Measurements from ENCODE around the gene TAS1R1. TPM values are rescaled to one million over a fixed set of nuclear protein-coding genes. Genes with fewer than 3 reads are reported as not detected.
A peak's percentile ranks its signal among the peaks of the same experiment; 100 is the strongest.
"Not testable (repeated sequence)": the region's sequence is repeated elsewhere in the genome, so short reads cannot be mapped to it uniquely, and the experiment has no call there.

Gene TAS1R1
- total and polyA plus RNA-seq, 4 experiments from 2014 or later: not detected

- Histone ChIP-seq H3K9me3 (ENCODE audit: control insufficient read depth in 1 of 2, low read length in 2 of 2) (no peaks in the 10 kb centered on the region), H3K4me1 (ENCODE audit: insufficient read depth, low read length) (peaks cover 21% of the 10 kb centered on the region), H3K27ac (ENCODE audit: low read depth, low read length) (peak within 1 kb of the TSS; percentile 86), H3K4me3 (ENCODE audit: low read length in 2 of 2) (peak within 1 kb of the TSS; percentile 71 to 80), H3K36me3 (ENCODE audit: insufficient read depth, low read length) (peaks cover 10% of the 10 kb centered on the region), H3K27me3 (ENCODE audit: insufficient read depth, low read length) (no peaks in the 10 kb centered on the region)
- H3K27me3 Mint-ChIP-seq: no peaks in the 10 kb centered on the region
- peak within 1 kb of the TSS; percentile 35 to 88 (median 78) for H3K27ac Mint-ChIP-seq
- DNase-seq: peak; percentile 92 to 95 (median 94)
- no peaks in the 10 kb centered on the region for H3K9me3 Mint-ChIP-seq
- peaks cover 9% of the 10 kb centered on the region in 2 donors for H3K36me3 Mint-ChIP-seq
- ChIA-PET POLR2A (ENCODE audit: partially characterized antibody) (interaction anchor here (0.6 to 6.3 kb wide), 25 partner anchors 10 to 148 kb away, joined by 3 to 84 read pairs (median 5); partner anchors contain the start of genes DNAJC11, KLHL21, PHF13 and PLEKHG5), CTCF (ENCODE audit: partially characterized antibody) (interaction anchor here (0.6 to 9.3 kb wide), 33 partner anchors 8 to 348 kb away, joined by 3 to 86 read pairs (median 5); partner anchors contain the start of genes KLHL21, PLEKHG5, RNF207 and ZBTB48)
- peaks cover 2 to 20% (median 12%) of the 10 kb centered on the region in 4 donors for H3K4me1 Mint-ChIP-seq
- intact Hi-C loops (cut with micrococcal nuclease): loop anchor here (1.0 to 2.0 kb wide), 10 partner anchors 9 to 147 kb away; partner anchors contain the start of genes DNAJC11, KLHL21, PHF13 and ZBTB48
- H3K4me3 Mint-ChIP-seq: peak within 1 kb of the TSS; percentile 77 to 85 (median 81)
Measured at GRCh38 chr1:6554031-6554906, 838 bp upstream of the TAS1R1 start, which contains the start of gene NOL9. Gene NOL9, minus strand, starts transcription at chr1:6554513. Its CDS starts 11 bp downstream, at chr1:6554502.

GRCh38 chr1:6557597-6557996 lies 2.5 kb downstream of the TAS1R1 start:
- Histone ChIP-seq H3K27me3 (ENCODE audit: insufficient read depth, low read length) (no peaks in the 10 kb centered on the region), H3K27ac (ENCODE audit: low read depth, low read length) (no peak overlapping the region), H3K36me3 (ENCODE audit: insufficient read depth, low read length) (no peaks in the 10 kb centered on the region), H3K9me3 (ENCODE audit: control insufficient read depth in 1 of 2, low read length in 2 of 2) (no peaks in the 10 kb centered on the region), H3K4me3 (ENCODE audit: low read length in 2 of 2) (no peak overlapping the region), H3K4me1 (ENCODE audit: insufficient read depth, low read length) (peaks cover 19% of the 10 kb centered on the region)
- Mint-ChIP-seq H3K9me3 (no peaks in the 10 kb centered on the region), H3K27me3 (peaks cover 2 to 4% of the 10 kb centered on the region in 2 donors), H3K4me3 (no peak overlapping the region), H3K27ac (peak overlapping the region in 2 of 7 donors; percentile 43 to 46), H3K36me3 (no peaks in the 10 kb centered on the region), H3K4me1 (peaks cover 2 to 15% (median 9%) of the 10 kb centered on the region in 4 donors)
- intact Hi-C loops (cut with micrococcal nuclease): no loop called here
- CTCF ChIA-PET (ENCODE audit: partially characterized antibody): interaction anchor here (1.7 to 9.3 kb wide), 3 partner anchors 29 to 89 kb away, joined by 5 to 86 read pairs (median 42); partner anchors contain the start of gene PLEKHG5
- no peak for DNase-seq
- POLR2A ChIA-PET (ENCODE audit: partially characterized antibody): interaction anchor here (0.5 to 1.3 kb wide), 3 partner anchors 10 to 86 kb away, joined by 3 read pairs; no protein-coding TSS in a partner anchor

- H3K27me3 ChIP-seq (ENCODE audit: insufficient read depth, low read length); H3K4me3 Mint-ChIP-seq; H3K4me1 Mint-ChIP-seq; DNase-seq; H3K27ac ChIP-seq (ENCODE audit: low read depth, low read length); H3K9me3 Mint-ChIP-seq; H3K27me3 Mint-ChIP-seq; POLR2A ChIA-PET (ENCODE audit: partially characterized antibody); H3K36me3 ChIP-seq (ENCODE audit: insufficient read depth, low read length); H3K36me3 Mint-ChIP-seq; H3K4me3 ChIP-seq (ENCODE audit: low read length in 2 of 2); H3K9me3 ChIP-seq (ENCODE audit: control insufficient read depth in 1 of 2, low read length in 2 of 2); H3K27ac Mint-ChIP-seq; intact Hi-C loops (cut with micrococcal nuclease); H3K4me1 ChIP-seq (ENCODE audit: insufficient read depth, low read length): not testable (repeated sequence)
- CTCF ChIA-PET (ENCODE audit: partially characterized antibody): interaction anchor here (1.7 to 9.3 kb wide), 2 partner anchors 31 to 71 kb away, joined by 5 to 86 read pairs; partner anchors contain the start of gene PLEKHG5
Measured at GRCh38 chr1:6559161-6559560, 4.1 kb downstream of the TAS1R1 start.

- no peaks in the 10 kb centered on the region for H3K36me3 ChIP-seq (ENCODE audit: insufficient read depth, low read length)
- no peak overlapping the region for H3K27ac Mint-ChIP-seq
- DNase-seq: no peak
- H3K9me3 ChIP-seq (ENCODE audit: control insufficient read depth in 1 of 2, low read length in 2 of 2): no peaks in the 10 kb centered on the region
- H3K27ac ChIP-seq (ENCODE audit: low read depth, low read length): no peak overlapping the region
- no peak overlapping the region for H3K4me3 Mint-ChIP-seq
- intact Hi-C loops (cut with micrococcal nuclease): no loop called here
- H3K4me1 Mint-ChIP-seq: no peaks in the 10 kb centered on the region
- CTCF ChIA-PET (ENCODE audit: partially characterized antibody): interaction anchor here (9.3 kb wide), 1 partner anchor 72 kb away, joined by 86 read pairs; the partner anchor contains the start of gene PLEKHG5
- no peaks in the 10 kb centered on the region for H3K4me1 ChIP-seq (ENCODE audit: insufficient read depth, low read length)
- no peaks in the 10 kb centered on the region for H3K27me3 ChIP-seq (ENCODE audit: insufficient read depth, low read length)
- POLR2A ChIA-PET (ENCODE audit: partially characterized antibody): no interaction called here
- H3K4me3 ChIP-seq (ENCODE audit: low read length in 2 of 2): no peak overlapping the region
- H3K36me3 Mint-ChIP-seq: no peaks in the 10 kb centered on the region
- peaks cover 2 to 4% of the 10 kb centered on the region in 2 donors for H3K27me3 Mint-ChIP-seq
- H3K9me3 Mint-ChIP-seq: no peaks in the 10 kb centered on the region
Measured at GRCh38 chr1:6560267-6560666, 5.2 kb downstream of the TAS1R1 start.

GRCh38 chr1:6569033-6569432 lies 13.9 kb downstream of the TAS1R1 start:
- DNase-seq: no peak
- Histone ChIP-seq H3K4me3 (ENCODE audit: low read length in 2 of 2) (no peak overlapping the region), H3K4me1 (ENCODE audit: insufficient read depth, low read length) (no peaks in the 10 kb centered on the region), H3K27me3 (ENCODE audit: insufficient read depth, low read length) (no peaks in the 10 kb centered on the region), H3K36me3 (ENCODE audit: insufficient read depth, low read length) (no peaks in the 10 kb centered on the region), H3K27ac (ENCODE audit: low read depth, low read length) (no peak overlapping the region), H3K9me3 (ENCODE audit: control insufficient read depth in 1 of 2, low read length in 2 of 2) (no peaks in the 10 kb centered on the region)
- peaks cover 0 to 3% of the 10 kb centered on the region in 2 donors for H3K36me3 Mint-ChIP-seq
- ChIA-PET CTCF (ENCODE audit: partially characterized antibody) (no interaction called here), POLR2A (ENCODE audit: partially characterized antibody) (interaction anchor here (0.6 kb wide), 1 partner anchor 33 kb away, joined by 3 read pairs; no protein-coding TSS in a partner anchor)
- no peaks in the 10 kb centered on the region for H3K4me1 Mint-ChIP-seq
- H3K4me3 Mint-ChIP-seq: no peak overlapping the region
- H3K27ac Mint-ChIP-seq: peak overlapping the region in 1 of 7 donors; percentile 42
- intact Hi-C loops (cut with micrococcal nuclease): no loop called here
- peaks cover 0 to 2% of the 10 kb centered on the region in 2 donors for H3K27me3 Mint-ChIP-seq
- H3K9me3 Mint-ChIP-seq: peaks cover 0 to 4% (median 2%) of the 10 kb centered on the region in 8 donors

- H3K36me3 ChIP-seq (ENCODE audit: insufficient read depth, low read length): no peaks in the 10 kb centered on the region
- CTCF ChIA-PET (ENCODE audit: partially characterized antibody): interaction anchor here (1.8 kb wide), 1 partner anchor 76 kb away, joined by 7 read pairs; no protein-coding TSS in a partner anchor
- no peaks in the 10 kb centered on the region for H3K27me3 ChIP-seq (ENCODE audit: insufficient read depth, low read length)
- H3K27ac ChIP-seq (ENCODE audit: low read depth, low read length): no peak overlapping the region
- Mint-ChIP-seq H3K9me3 (peaks cover 0 to 4% (median 2%) of the 10 kb centered on the region in 8 donors), H3K36me3 (peaks cover 0 to 3% of the 10 kb centered on the region in 2 donors), H3K4me3 (no peak overlapping the region), H3K4me1 (no peaks in the 10 kb centered on the region), H3K27me3 (peaks cover 0 to 2% of the 10 kb centered on the region in 2 donors), H3K27ac (no peak overlapping the region)
- no peak overlapping the region for H3K4me3 ChIP-seq (ENCODE audit: low read length in 2 of 2)
- no peaks in the 10 kb centered on the region for H3K4me1 ChIP-seq (ENCODE audit: insufficient read depth, low read length)
- intact Hi-C loops (cut with micrococcal nuclease): no loop called here
- H3K9me3 ChIP-seq (ENCODE audit: control insufficient read depth in 1 of 2, low read length in 2 of 2): no peaks in the 10 kb centered on the region
- DNase-seq: no peak
- POLR2A ChIA-PET (ENCODE audit: partially characterized antibody): interaction anchor here (1.2 kb wide), 1 partner anchor 9 kb away, joined by 4 read pairs; the partner anchor contains the start of gene ZBTB48
Measured at GRCh38 chr1:6570100-6570499, 15.0 kb downstream of the TAS1R1 start.

GRCh38 chr1:6570987-6571386 lies 15.9 kb downstream of the TAS1R1 start:
- H3K4me1 ChIP-seq (ENCODE audit: insufficient read depth, low read length): no peaks in the 10 kb centered on the region
- intact Hi-C loops (cut with micrococcal nuclease): no loop called here
- no peak overlapping the region for H3K4me3 ChIP-seq (ENCODE audit: low read length in 2 of 2)
- peaks cover 0 to 3% of the 10 kb centered on the region in 2 donors for H3K36me3 Mint-ChIP-seq
- no peaks in the 10 kb centered on the region for H3K27me3 ChIP-seq (ENCODE audit: insufficient read depth, low read length)
- H3K4me3 Mint-ChIP-seq: no peak overlapping the region
- H3K27ac Mint-ChIP-seq: no peak overlapping the region
- H3K4me1 Mint-ChIP-seq: no peaks in the 10 kb centered on the region
- no peak for DNase-seq
- CTCF ChIA-PET (ENCODE audit: partially characterized antibody): interaction anchor here (1.1 to 1.9 kb wide), 4 partner anchors 9 to 81 kb away, joined by 3 to 7 read pairs (median 4); partner anchors contain the start of gene NOL9
- H3K27me3 Mint-ChIP-seq: peaks cover 0 to 2% of the 10 kb centered on the region in 2 donors
- peaks cover 0 to 4% (median 2%) of the 10 kb centered on the region in 8 donors for H3K9me3 Mint-ChIP-seq
- no peak overlapping the region for H3K27ac ChIP-seq (ENCODE audit: low read depth, low read length)
- POLR2A ChIA-PET (ENCODE audit: partially characterized antibody): interaction anchor here (1.2 kb wide), 1 partner anchor 8 kb away, joined by 4 read pairs; the partner anchor contains the start of gene ZBTB48
- no peaks in the 10 kb centered on the region for H3K9me3 ChIP-seq (ENCODE audit: control insufficient read depth in 1 of 2, low read length in 2 of 2)
- H3K36me3 ChIP-seq (ENCODE audit: insufficient read depth, low read length): no peaks in the 10 kb centered on the region
